Subcutaneous adipose tissue (tissue), 4 donors: ENCODE data around the gene JARID2. TPM values are rescaled to one million over a fixed set of nuclear protein-coding genes. Genes with fewer than 3 reads are reported as not detected.

ENCODE experiments used
- total RNA-seq, 4 donors: library from RNA; depleted of rRNA; stranded (reverse); fragments of >200 nt; gene quantifications; one replicate each; pipeline ENCODE4 v1.1.0, GENCODE V29; 2016
- TF ChIP-seq, protein P1 (sequence below): fragments of 450-650 bp; IDR thresholded peaks from one replicate; pipeline ENCODE4 v1.5.1; 2016; ENCODE audit warnings: low read depth, mild to moderate bottlenecking, control low read depth, antibody characterized with exemption, moderate library complexity

The JARID2 gene
- total RNA-seq, 4 donors from 2014 or later, result 9.8 to 17.2 (median 12.1) TPM

DNA sequence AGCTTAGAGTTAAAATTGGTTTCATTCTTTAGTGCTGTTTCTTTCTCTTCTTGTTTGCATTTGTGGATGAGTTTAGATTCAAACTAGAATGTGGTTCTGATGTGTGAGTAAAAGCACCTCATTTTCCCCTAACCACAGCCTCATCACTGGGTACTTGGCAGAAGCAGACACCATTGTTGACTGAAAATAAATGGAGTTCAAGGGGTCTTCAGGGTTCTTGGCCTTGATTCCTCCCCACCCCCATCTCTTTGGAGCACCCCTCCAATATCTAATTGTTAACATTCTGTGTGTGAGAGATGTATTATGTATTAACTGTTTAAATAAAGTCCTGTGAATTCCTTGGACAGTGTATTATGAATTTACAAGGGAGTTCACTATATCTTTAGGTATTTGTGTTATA is 59.6 kb downstream of the JARID2 start:
- TF ChIP-seq, protein P1, sequence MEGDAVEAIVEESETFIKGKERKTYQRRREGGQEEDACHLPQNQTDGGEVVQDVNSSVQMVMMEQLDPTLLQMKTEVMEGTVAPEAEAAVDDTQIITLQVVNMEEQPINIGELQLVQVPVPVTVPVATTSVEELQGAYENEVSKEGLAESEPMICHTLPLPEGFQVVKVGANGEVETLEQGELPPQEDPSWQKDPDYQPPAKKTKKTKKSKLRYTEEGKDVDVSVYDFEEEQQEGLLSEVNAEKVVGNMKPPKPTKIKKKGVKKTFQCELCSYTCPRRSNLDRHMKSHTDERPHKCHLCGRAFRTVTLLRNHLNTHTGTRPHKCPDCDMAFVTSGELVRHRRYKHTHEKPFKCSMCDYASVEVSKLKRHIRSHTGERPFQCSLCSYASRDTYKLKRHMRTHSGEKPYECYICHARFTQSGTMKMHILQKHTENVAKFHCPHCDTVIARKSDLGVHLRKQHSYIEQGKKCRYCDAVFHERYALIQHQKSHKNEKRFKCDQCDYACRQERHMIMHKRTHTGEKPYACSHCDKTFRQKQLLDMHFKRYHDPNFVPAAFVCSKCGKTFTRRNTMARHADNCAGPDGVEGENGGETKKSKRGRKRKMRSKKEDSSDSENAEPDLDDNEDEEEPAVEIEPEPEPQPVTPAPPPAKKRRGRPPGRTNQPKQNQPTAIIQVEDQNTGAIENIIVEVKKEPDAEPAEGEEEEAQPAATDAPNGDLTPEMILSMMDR, result no peak

DNA sequence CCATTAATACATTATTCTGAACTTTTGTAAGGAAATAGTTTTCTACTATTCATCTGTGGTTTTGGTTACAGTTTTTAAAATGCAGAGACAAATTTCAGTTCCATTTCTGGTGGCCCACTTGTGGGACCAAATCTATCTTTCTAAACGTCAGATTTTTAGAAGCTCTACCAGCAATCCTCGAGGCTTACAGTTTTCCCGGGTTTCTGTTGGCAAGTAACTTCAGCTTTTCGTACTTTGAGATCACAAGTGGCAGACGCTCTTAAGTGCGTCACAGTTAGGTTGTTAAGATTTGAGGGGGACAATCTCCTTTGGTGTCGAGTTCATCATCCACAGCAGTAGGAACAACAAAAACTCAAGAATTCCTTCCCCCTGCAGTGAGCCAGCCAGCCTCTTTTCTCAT is 60.0 kb downstream of the JARID2 start:
- TF ChIP-seq, protein P1, result no peak

DNA sequence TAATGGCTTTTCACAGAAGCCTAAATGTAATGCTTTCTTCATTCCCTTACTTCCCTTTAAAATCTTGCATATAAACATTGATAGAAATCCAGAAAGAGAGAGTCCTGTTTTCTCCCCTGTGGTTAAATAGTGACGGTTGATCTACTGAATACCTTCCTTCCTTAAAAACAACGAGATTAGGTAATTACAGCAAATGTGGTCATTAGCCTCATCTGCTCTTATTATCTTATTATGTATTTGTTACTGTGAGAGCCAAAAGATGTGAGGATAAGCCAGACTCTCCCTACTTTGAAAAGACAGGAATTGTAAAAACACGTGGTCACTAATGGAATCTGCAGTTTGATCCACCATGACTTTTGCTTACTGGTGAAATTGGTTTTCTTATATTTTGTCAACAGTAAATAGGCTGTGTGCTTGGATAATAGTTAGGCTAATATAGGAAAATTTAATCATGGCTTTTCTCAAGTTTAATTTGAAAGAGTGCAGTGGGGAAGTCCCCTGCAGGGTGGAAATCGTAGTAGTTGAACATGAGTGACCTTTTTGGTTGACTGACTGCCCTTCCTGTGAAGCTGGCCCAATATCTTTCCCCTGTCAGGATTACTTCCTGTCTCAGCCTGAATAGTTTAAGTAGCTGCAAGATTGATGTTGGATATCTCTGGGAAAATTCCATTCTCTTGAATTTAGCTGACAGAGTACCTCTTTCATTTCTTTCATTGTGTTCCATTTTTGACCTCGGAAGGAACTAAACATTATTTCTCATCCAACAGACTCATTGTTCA is 62.8 kb downstream of the JARID2 start:
- TF ChIP-seq, protein P1, result no peak

DNA sequence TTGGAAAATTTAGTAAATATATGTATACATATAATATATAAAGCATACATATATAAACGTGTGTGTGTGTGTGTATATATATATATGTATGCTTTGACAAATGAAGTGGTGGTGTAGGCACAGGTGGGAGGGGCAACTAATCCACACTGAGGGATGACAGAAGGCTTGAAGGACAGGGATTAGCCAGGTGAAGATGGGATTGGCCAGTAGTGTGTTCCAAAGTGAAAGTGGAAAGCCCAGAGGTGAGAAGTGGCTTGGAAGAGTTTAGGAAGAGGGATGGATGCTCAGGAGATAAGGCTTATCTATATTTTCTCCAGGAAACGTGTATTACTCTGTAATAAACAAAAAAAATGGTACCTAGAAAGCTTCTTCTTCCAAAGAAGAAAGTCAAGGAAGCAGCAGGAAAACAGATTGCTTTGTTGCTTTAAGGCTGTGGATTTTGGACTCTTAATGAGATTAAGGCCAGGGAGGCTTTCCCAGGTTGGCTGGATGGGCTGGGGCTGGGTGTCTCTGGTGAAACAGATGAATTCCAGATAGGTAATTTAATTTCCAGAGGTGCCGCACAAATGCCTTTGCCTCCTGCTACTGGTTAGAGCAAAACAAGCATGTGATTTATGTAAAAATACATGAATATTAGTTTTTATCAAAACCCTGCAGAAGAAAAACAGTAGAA is 63.9 kb downstream of the JARID2 start:
- TF ChIP-seq, protein P1, result no peak

DNA sequence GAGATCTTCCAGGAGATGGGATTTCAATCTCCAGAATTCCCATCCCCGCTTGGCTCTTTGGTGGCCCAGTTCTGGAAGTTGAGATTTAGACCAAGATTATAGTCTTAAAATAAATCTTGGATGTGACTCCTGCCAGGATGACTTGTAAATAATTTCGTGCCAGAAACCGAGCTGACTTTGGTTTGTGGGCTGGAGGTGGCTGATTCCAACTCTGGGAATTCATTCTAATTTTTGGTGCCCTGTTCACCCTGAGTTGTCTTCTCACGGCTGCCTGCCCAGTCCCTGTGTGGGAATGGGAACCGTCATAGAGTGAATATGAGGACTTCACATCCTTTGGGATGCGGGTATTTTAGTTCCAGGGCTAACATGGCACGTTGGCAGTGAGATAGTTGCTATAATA is 64.8 kb downstream of the JARID2 start:
- TF ChIP-seq, protein P1, result no peak

DNA sequence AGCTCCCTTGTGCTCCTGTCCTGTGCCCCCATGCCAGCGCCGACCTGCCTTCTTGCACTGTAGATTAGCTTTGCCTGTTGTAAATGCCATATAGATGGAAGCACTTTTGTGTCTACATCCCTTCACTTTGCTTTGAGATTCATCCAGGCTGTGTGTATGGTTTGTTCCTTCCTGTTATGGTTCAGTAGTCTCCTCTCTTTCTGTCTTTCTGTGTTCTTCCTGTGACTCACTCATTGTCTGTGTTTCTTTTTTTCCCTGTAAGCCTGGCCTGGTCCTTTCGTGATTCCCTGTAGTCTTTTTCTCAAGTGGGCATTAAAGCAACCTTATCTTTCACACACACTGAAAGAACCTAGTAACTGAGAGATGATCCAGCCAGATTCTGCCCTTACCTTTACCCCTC is 66.6 kb downstream of the JARID2 start:
- TF ChIP-seq, protein P1, result no peak

DNA sequence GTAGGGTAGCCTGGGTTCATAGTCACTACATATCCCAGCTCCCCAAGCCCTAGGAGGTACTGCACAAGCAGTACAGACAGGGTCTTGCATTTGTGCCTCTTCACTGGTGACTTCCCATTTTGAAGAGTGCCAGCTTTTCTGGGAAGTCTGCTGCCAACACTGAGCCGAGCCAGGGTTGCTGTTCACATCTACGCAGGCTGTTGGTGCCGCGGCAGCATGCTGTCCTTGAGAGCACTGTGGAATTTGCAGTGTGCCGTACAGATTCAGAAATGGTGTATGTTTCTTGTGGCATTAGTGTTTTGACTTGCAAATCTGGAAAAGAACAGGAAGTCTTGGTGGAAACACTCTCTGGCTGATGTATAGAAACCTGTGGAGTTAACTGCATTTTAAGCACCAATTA is 67.5 kb downstream of the JARID2 start:
- TF ChIP-seq, protein P1, result no peak
